OCI-LY3 (cell line): Measurements from ENCODE around the gene IL17F.

ENCODE experiments used
- H2AFZ ChIP-seq: fragments of 200-600, 300-600 bp; shearing (Covaris generic); 2 replicates; pipeline ENCODE4 v1.6.0; 2014; ENCODE audit warnings: antibody characterized with exemption, low read depth, low read length
- H3K27ac ChIP-seq: fragments of 200-600, 300-600 bp; sonication (generic); 2 replicates; pipeline ENCODE4 v1.5.1; 2014; ENCODE audit warnings: mild to moderate bottlenecking, low read length, moderate library complexity, mixed read lengths
- H3K27me3 ChIP-seq: fragments of 200-600, 300-600 bp; sonication (generic); 2 replicates; pipeline ENCODE4 v1.6.1; 2014; ENCODE audit warnings: low read depth, low read length, mixed read lengths
- H3K36me3 ChIP-seq: fragments of 200-600, 300-600 bp; sonication (generic); replicated peaks from 2 replicates; pipeline ENCODE3; 2014; ENCODE audit warnings: low read depth, low read length, mixed read lengths
- H3K4me1 ChIP-seq: fragments of 300-600, 200-600 bp; sonication (generic); 2 replicates; pipeline ENCODE4 v1.6.1; 2014; ENCODE audit warnings: low read length, mixed read lengths
- H3K4me2 ChIP-seq: fragments of 200-600, 300-600 bp; sonication (generic); 2 replicates; pipeline ENCODE4 v1.6.1; 2014; ENCODE audit warnings: low read length, mixed read lengths
- H3K4me3 ChIP-seq: fragments of 300-600, 200-600 bp; sonication (generic); 2 replicates; pipeline ENCODE4 v1.5.1; 2014; ENCODE audit warnings: antibody characterized with exemption, mild to moderate bottlenecking, low read length, moderate library complexity
- H3K79me2 ChIP-seq: fragments of 300-600, 200-600 bp; shearing (Covaris generic); 2 replicates; pipeline ENCODE4 v1.6.1; 2014; ENCODE audit warnings: mild to moderate bottlenecking, low read length, mixed read lengths
- H3K9ac ChIP-seq: fragments of 300-600, 200-600 bp; shearing (Covaris generic); 2 replicates; pipeline ENCODE4 v1.6.0; 2014; ENCODE audit warnings: mild to moderate bottlenecking, low read length, moderate library complexity
- H3K9me3 ChIP-seq: fragments of 200-600, 300-600 bp; shearing (Covaris generic); 2 replicates; pipeline ENCODE4 v1.6.1; 2014; ENCODE audit warnings: low read length, mixed read lengths; ENCODE audit not compliant: insufficient read depth
- H4K20me1 ChIP-seq: fragments of 200-600, 300-600 bp; sonication (generic); 2 replicates; pipeline ENCODE4 v1.6.1; 2016; ENCODE audit warnings: low read length, mixed read lengths; ENCODE audit not compliant: insufficient read depth
- EZH2phosphoT487 ChIP-seq: fragments of 200-600 bp; shearing (Covaris generic); IDR thresholded peaks from 2 replicates; pipeline ENCODE4 v1.6.1; 2018; ENCODE audit warnings: antibody characterized with exemption, mixed run types, low read depth
- TF ChIP-seq, protein P1 (sequence below): fragments of 200-600, 300-600 bp; sonication (generic); IDR thresholded peaks from 2 replicates; pipeline ENCODE4 v1.5.1; 2014; ENCODE audit warnings: antibody characterized with exemption, low read length, low read depth

Gene IL17F

GRCh38 chr6:52254731-52255378 is 10.6 kb upstream of the IL17F start:
- Histone ChIP-seq H3K4me3 (no peak overlapping the region), H3K9ac (no peak overlapping the region), H3K4me1 (peaks cover 28% of the 10 kb centered on the region), H3K4me2 (peak overlapping the region; percentile 9; the same call in 1 of the 2 replicates), H3K27me3 (peaks cover 33% of the 10 kb centered on the region), H3K27ac (no peak overlapping the region), H3K9me3 (no peaks in the 10 kb centered on the region), H2AFZ (no peak overlapping the region), H4K20me1 (no peaks in the 10 kb centered on the region), H3K79me2 (no peaks in the 10 kb centered on the region), H3K36me3 (no peaks in the 10 kb centered on the region)
- TF ChIP-seq EZH2phosphoT487, result no peak
- TF ChIP-seq, protein P1, sequence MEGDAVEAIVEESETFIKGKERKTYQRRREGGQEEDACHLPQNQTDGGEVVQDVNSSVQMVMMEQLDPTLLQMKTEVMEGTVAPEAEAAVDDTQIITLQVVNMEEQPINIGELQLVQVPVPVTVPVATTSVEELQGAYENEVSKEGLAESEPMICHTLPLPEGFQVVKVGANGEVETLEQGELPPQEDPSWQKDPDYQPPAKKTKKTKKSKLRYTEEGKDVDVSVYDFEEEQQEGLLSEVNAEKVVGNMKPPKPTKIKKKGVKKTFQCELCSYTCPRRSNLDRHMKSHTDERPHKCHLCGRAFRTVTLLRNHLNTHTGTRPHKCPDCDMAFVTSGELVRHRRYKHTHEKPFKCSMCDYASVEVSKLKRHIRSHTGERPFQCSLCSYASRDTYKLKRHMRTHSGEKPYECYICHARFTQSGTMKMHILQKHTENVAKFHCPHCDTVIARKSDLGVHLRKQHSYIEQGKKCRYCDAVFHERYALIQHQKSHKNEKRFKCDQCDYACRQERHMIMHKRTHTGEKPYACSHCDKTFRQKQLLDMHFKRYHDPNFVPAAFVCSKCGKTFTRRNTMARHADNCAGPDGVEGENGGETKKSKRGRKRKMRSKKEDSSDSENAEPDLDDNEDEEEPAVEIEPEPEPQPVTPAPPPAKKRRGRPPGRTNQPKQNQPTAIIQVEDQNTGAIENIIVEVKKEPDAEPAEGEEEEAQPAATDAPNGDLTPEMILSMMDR, result no peak

GRCh38 chr6:52253494-52253893 is 9.2 kb upstream of the IL17F start:
- Histone ChIP-seq H3K4me3 (no peak overlapping the region), H3K27me3 (peaks cover 45% of the 10 kb centered on the region), H4K20me1 (no peaks in the 10 kb centered on the region), H3K36me3 (no peaks in the 10 kb centered on the region), H2AFZ (no peak overlapping the region), H3K27ac (no peak overlapping the region), H3K4me2 (no peak overlapping the region), H3K9me3 (no peaks in the 10 kb centered on the region), H3K4me1 (peaks cover 28% of the 10 kb centered on the region), H3K79me2 (no peaks in the 10 kb centered on the region), H3K9ac (no peak overlapping the region)
- no peak for TF ChIP-seq EZH2phosphoT487
- TF ChIP-seq, protein P1, result no peak

DNA sequence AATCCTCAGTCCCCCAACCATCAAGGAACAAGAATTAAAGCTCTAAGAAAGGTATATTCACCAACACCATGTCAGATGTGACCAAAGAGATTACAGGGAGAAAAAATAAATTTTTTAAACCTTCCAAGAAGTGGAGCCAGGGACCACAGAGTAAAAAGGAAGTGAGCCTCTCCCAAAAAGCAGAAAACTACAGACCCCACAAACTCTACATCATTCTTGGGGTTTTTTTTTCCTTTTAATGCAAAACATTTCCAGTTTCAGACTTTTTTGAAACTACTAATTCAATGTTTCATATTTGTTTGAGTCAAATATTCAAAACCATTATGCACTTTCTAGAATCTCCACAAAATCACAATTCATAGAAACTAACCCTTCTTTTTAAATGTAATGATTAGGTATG is 6.8 kb upstream of the IL17F start:
- TF ChIP-seq, protein P1, result no peak
- TF ChIP-seq EZH2phosphoT487, result no peak
- no peak overlapping the region for H2AFZ ChIP-seq

DNA sequence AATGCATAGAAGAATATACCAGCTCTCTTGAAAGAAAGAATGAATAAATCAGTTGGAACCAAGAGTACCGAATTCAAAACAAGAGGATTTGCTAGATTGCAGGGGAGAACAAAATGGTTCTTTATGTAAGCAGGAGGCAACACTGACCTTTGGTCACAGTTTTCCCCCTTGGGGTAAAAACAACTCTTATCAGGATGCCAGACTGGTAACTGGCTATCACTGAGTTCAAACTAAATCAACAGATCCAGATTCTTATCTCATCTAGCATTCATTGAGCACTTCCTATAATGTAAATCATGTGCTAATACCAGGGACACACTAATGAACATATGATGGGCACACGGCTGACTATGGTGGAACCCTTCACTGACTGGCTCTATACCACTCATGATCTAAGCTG is 4.8 kb upstream of the IL17F start:
- H2AFZ ChIP-seq, result no peak overlapping the region
- H3K27me3 ChIP-seq, result peaks cover 55% of the 10 kb centered on the region
- H3K4me1 ChIP-seq, result peaks cover 18% of the 10 kb centered on the region
- H3K9me3 ChIP-seq, result no peaks in the 10 kb centered on the region
- no peak overlapping the region for H3K4me3 ChIP-seq
- no peaks in the 10 kb centered on the region for H4K20me1 ChIP-seq
- no peak overlapping the region for H3K9ac ChIP-seq
- no peak overlapping the region for H3K4me2 ChIP-seq
- no peak for TF ChIP-seq EZH2phosphoT487
- H3K27ac ChIP-seq, result no peak overlapping the region
- H3K36me3 ChIP-seq, result no peaks in the 10 kb centered on the region
- no peaks in the 10 kb centered on the region for H3K79me2 ChIP-seq

More for the DNA sequence above, 6.8 kb upstream of the IL17F start:
- no peak overlapping the region for H3K4me3 ChIP-seq
- H3K4me1 ChIP-seq, result peaks cover 28% of the 10 kb centered on the region
- no peak overlapping the region for H3K9ac ChIP-seq
- H3K9me3 ChIP-seq, result no peaks in the 10 kb centered on the region
- H3K27ac ChIP-seq, result no peak overlapping the region
- no peaks in the 10 kb centered on the region for H3K36me3 ChIP-seq
- H4K20me1 ChIP-seq, result no peaks in the 10 kb centered on the region
- H3K4me2 ChIP-seq, result peak overlapping the region; percentile 29
- H3K79me2 ChIP-seq, result no peaks in the 10 kb centered on the region
- H3K27me3 ChIP-seq, result peaks cover 59% of the 10 kb centered on the region
